ENCODE results near the gene EXOC4.

DNA sequence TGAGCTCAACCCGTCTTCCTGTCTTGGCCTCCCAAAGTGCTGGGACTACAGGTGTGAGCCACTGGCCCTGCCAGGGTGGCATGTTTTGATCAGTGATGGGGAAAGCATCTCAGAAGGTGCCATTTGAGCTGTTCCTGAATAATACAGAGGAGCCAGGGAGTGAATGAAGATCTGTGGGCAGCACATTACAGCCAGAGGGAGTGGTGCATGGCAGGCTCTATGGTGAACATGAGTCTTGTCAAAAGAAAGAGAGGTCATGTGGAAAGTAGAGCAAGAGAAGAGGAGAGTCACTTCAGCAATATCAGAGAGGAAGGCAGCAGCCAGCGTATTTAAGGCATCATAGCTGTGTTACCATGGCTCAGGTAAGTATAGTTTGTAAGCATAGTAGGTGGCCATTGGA is 598.5 kb downstream of the EXOC4 start:
- TF ChIP-seq POLR2A (IDR thresholded peaks at IDR 0.05): no peak
- TF ChIP-seq, protein P1, sequence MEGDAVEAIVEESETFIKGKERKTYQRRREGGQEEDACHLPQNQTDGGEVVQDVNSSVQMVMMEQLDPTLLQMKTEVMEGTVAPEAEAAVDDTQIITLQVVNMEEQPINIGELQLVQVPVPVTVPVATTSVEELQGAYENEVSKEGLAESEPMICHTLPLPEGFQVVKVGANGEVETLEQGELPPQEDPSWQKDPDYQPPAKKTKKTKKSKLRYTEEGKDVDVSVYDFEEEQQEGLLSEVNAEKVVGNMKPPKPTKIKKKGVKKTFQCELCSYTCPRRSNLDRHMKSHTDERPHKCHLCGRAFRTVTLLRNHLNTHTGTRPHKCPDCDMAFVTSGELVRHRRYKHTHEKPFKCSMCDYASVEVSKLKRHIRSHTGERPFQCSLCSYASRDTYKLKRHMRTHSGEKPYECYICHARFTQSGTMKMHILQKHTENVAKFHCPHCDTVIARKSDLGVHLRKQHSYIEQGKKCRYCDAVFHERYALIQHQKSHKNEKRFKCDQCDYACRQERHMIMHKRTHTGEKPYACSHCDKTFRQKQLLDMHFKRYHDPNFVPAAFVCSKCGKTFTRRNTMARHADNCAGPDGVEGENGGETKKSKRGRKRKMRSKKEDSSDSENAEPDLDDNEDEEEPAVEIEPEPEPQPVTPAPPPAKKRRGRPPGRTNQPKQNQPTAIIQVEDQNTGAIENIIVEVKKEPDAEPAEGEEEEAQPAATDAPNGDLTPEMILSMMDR (IDR thresholded peaks at IDR 0.05): no peak

Measured in lower leg skin (tissue), 3 donors.